IMR-90 (cell line): Measurements from ENCODE around the gene DNAJB9.

Experiments used
- BHLHE40 ChIP-seq: fragments of 150-350 bp; IDR thresholded peaks from 2 replicates; pipeline ENCODE4 v1.6.1; 2016; ENCODE audit warnings: mild to moderate bottlenecking, low read depth, low read length
- CEBPB ChIP-seq: IDR thresholded peaks from 2 replicates; pipeline ENCODE4 v1.6.1; 2012; ENCODE audit warnings: low read depth, low read length, improper control_type of control experiment
- CTCF ChIP-seq: conservative IDR thresholded peaks from 2 replicates; pipeline ENCODE4 v1.5.1; 2012; ENCODE audit warnings: mild to moderate bottlenecking, low read depth, low read length, improper control_type of control experiment
- ELK1 ChIP-seq: fragments of 150-350 bp; IDR thresholded peaks from 2 replicates; pipeline ENCODE4 v1.6.1; 2016; ENCODE audit warnings: low read depth, mild to moderate bottlenecking, low read length, moderate library complexity, borderline replicate concordance
- FOS ChIP-seq: fragments of 150-350 bp; IDR thresholded peaks from 2 replicates; pipeline ENCODE4 v1.6.1; 2016; ENCODE audit warnings: low read depth, low read length
- MAZ ChIP-seq: IDR thresholded peaks from 2 replicates; pipeline ENCODE4 v1.6.1; 2012; ENCODE audit warnings: low read depth, mild to moderate bottlenecking, low read length, improper control_type of control experiment, moderate library complexity, borderline replicate concordance
- MXI1 ChIP-seq: IDR thresholded peaks from 2 replicates; pipeline ENCODE4 v1.6.1; 2012; ENCODE audit warnings: low read depth, mild to moderate bottlenecking, low read length, moderate library complexity, borderline replicate concordance
- NFE2L2 ChIP-seq: fragments of 150-350 bp; IDR thresholded peaks from 2 replicates; pipeline ENCODE4 v1.6.1; 2016; ENCODE audit warnings: low read depth, mild to moderate bottlenecking, low read length
- POLR2A ChIP-seq: IDR thresholded peaks from 2 replicates; pipeline ENCODE4 v1.6.1; 2012; ENCODE audit warnings: mild to moderate bottlenecking, low read depth, low read length
- RAD21 ChIP-seq: IDR thresholded peaks from 2 replicates; pipeline ENCODE4 v1.6.1; 2012; ENCODE audit warnings: low read length, improper control_type of control experiment
- RFX5 ChIP-seq: IDR thresholded peaks from 2 replicates; pipeline ENCODE4 v1.8.0; 2012; ENCODE audit warnings: low read depth, mild to moderate bottlenecking, low read length, moderate library complexity
- SMC3 ChIP-seq: fragments of 150-350 bp; IDR thresholded peaks from 2 replicates; pipeline ENCODE4 v1.6.1; 2016; ENCODE audit warnings: low read depth, mild to moderate bottlenecking, antibody characterized with exemption, low read length, moderate library complexity

GRCh38 chr7:108578937-108579336, 9.3 kb downstream of the DNAJB9 start:
- TF ChIP-seq ELK1 (no peak), NFE2L2 (no peak), BHLHE40 (no peak), MXI1 (no peak), RAD21 (no peak), POLR2A (no peak), CTCF (no peak), SMC3 (no peak), FOS (no peak), CEBPB (no peak), RFX5 (no peak), MAZ (no peak)
